Measurements from ENCODE around the gene TRAK2. TPM values are rescaled to one million over a fixed set of nuclear protein-coding genes. Genes with fewer than 3 reads are reported as not detected.
"Not testable (repeated sequence)": the region's sequence is repeated elsewhere in the genome, so short reads cannot be mapped to it uniquely, and the experiment has no call there.

TRAK2 gene
- total RNA-seq, result 10.1 TPM
- 13.8 TPM for polyA plus RNA-seq
- long read RNA-seq, donor 1, result 0 reads
- long read RNA-seq, donor 2, full-length matches to known transcripts, result 5 of 73 reads
- long read RNA-seq, donor 2, partial matches to known transcripts, result 39 of 73 reads
- long read RNA-seq, donor 2, other reads (novel, unspliced or antisense), result 29 of 73 reads
- long read RNA-seq, donor 3, result 0 reads
- long read RNA-seq, donor 4, result 0 reads
- long read RNA-seq, donor 5, partial matches to known transcripts, result 0 of 1 reads
- long read RNA-seq, donor 5, other reads (novel, unspliced or antisense), result 0 of 1 reads
- long read RNA-seq, donor 6, partial matches to known transcripts, result 0 of 1 reads
- long read RNA-seq, donor 6, other reads (novel, unspliced or antisense), result 0 of 1 reads
- long read RNA-seq, donor 7, full-length matches to known transcripts, result 2 of 2 reads
- long read RNA-seq, donor 7, partial matches to known transcripts, result 0 of 2 reads
- long read RNA-seq, donor 7, other reads (novel, unspliced or antisense), result 0 of 2 reads
- long read RNA-seq, donor 8, full-length matches to known transcripts, result 1 of 1 reads
- long read RNA-seq, donor 8, partial matches to known transcripts, result 0 of 1 reads
- long read RNA-seq, donor 8, other reads (novel, unspliced or antisense), result 0 of 1 reads
- long read RNA-seq, donor 9, full-length matches to known transcripts, result 1 of 1 reads
- long read RNA-seq, donor 9, partial matches to known transcripts, result 0 of 1 reads
- long read RNA-seq, donor 9, other reads (novel, unspliced or antisense), result 0 of 1 reads
- long read RNA-seq, donor 10, full-length matches to known transcripts, result 2 of 2 reads
- long read RNA-seq, donor 10, partial matches to known transcripts, result 0 of 2 reads
- long read RNA-seq, donor 10, other reads (novel, unspliced or antisense), result 0 of 2 reads

GRCh38 chr2:201451292-201452057 is at the start of gene TRAK2, which contains the start of gene STRADB:
Gene TRAK2 (minus strand): TSS chr2:201451458. CDS start chr2:201420507, 30,951 bp downstream.
Gene STRADB (plus strand): TSS chr2:201451740. CDS start chr2:201454841, 3,101 bp downstream.
- H3K9me3 ChIP-seq (ENCODE audit: control insufficient read depth in 2 of 2, insufficient read depth in 1 of 2, low read length in 1 of 2), result peaks cover 0 to 1% of the 10 kb centered on the region in 2 donors
- H3K27me3 ChIP-seq (ENCODE audit: control insufficient read depth in 2 of 2, insufficient read depth in 1 of 2, low read length in 1 of 2), result peaks cover 0 to 2% of the 10 kb centered on the region in 2 donors
- WGBS, result under 1% methylated on average over 77 of the region's 78 CpGs
- peak within 1 kb of the TSS; percentile 90 to 95 for H3K4me3 ChIP-seq (ENCODE audit: low read length in 2 of 2)
- peak within 1 kb of the TSS; percentile 90 to 96 for H3K27ac ChIP-seq (ENCODE audit: low read depth in 1 of 2, low read length in 1 of 2)
- peak; percentile 87 to 96 (median 90) for DNase-seq (ENCODE audit: low read depth in 6 of 9, low spot score in 9 of 9)
- no peaks in the 10 kb centered on the region for H3K36me3 ChIP-seq (ENCODE audit: control insufficient read depth in 2 of 2, insufficient read depth in 2 of 2, low read length in 1 of 2)
- H3K4me1 ChIP-seq (ENCODE audit: control insufficient read depth in 2 of 2, insufficient read depth in 2 of 2, low read length in 2 of 2), result peaks cover 14 to 18% of the 10 kb centered on the region in 2 donors

- H3K9me3 ChIP-seq (ENCODE audit: control insufficient read depth in 2 of 2, insufficient read depth in 1 of 2, low read length in 1 of 2), result peaks cover 0 to 7% of the 10 kb centered on the region in 2 donors
Measured at GRCh38 chr2:201500534-201500933, 49.3 kb upstream of the TRAK2 start.

GRCh38 chr2:201496785-201497184 is 45.5 kb upstream of the TRAK2 start:
- no peaks in the 10 kb centered on the region for H3K9me3 ChIP-seq (ENCODE audit: control insufficient read depth in 2 of 2, insufficient read depth in 1 of 2, low read length in 1 of 2)
- no peaks in the 10 kb centered on the region for H3K27me3 ChIP-seq (ENCODE audit: control insufficient read depth in 2 of 2, insufficient read depth in 1 of 2, low read length in 1 of 2)
- 99% methylated on average over 1 of the region's 1 CpG for WGBS
- no peak overlapping the region for H3K4me3 ChIP-seq (ENCODE audit: low read length in 2 of 2)
- no peak for DNase-seq (ENCODE audit: low read depth in 6 of 9, low spot score in 9 of 9)
- no peaks in the 10 kb centered on the region for H3K4me1 ChIP-seq (ENCODE audit: control insufficient read depth in 2 of 2, insufficient read depth in 2 of 2, low read length in 2 of 2)
- H3K27ac ChIP-seq (ENCODE audit: low read depth in 1 of 2, low read length in 1 of 2), result no peak overlapping the region
- H3K36me3 ChIP-seq (ENCODE audit: control insufficient read depth in 2 of 2, insufficient read depth in 2 of 2, low read length in 1 of 2), result no peaks in the 10 kb centered on the region

More at GRCh38 chr2:201500534-201500933, 49.3 kb upstream of the TRAK2 start:
- 92% methylated on average over 3 of the region's 3 CpGs for WGBS
- H3K4me3 ChIP-seq (ENCODE audit: low read length in 2 of 2), result no peak overlapping the region
- no peak for DNase-seq (ENCODE audit: low read depth in 6 of 9, low spot score in 9 of 9)
- no peaks in the 10 kb centered on the region for H3K36me3 ChIP-seq (ENCODE audit: control insufficient read depth in 2 of 2, insufficient read depth in 2 of 2, low read length in 1 of 2)
- H3K4me1 ChIP-seq (ENCODE audit: control insufficient read depth in 2 of 2, insufficient read depth in 2 of 2, low read length in 2 of 2), result no peaks in the 10 kb centered on the region
- H3K27ac ChIP-seq (ENCODE audit: low read depth in 1 of 2, low read length in 1 of 2), result no peak overlapping the region
- H3K27me3 ChIP-seq (ENCODE audit: control insufficient read depth in 2 of 2, insufficient read depth in 1 of 2, low read length in 1 of 2), result no peaks in the 10 kb centered on the region

- H3K4me3 ChIP-seq (ENCODE audit: low read length in 2 of 2), result no peak overlapping the region
- no peaks in the 10 kb centered on the region for H3K9me3 ChIP-seq (ENCODE audit: control insufficient read depth in 2 of 2, insufficient read depth in 1 of 2, low read length in 1 of 2)
- no peaks in the 10 kb centered on the region for H3K4me1 ChIP-seq (ENCODE audit: control insufficient read depth in 2 of 2, insufficient read depth in 2 of 2, low read length in 2 of 2)
- no peaks in the 10 kb centered on the region for H3K36me3 ChIP-seq (ENCODE audit: control insufficient read depth in 2 of 2, insufficient read depth in 2 of 2, low read length in 1 of 2)
- no peaks in the 10 kb centered on the region for H3K27me3 ChIP-seq (ENCODE audit: control insufficient read depth in 2 of 2, insufficient read depth in 1 of 2, low read length in 1 of 2)
- no peak overlapping the region for H3K27ac ChIP-seq (ENCODE audit: low read depth in 1 of 2, low read length in 1 of 2)
- 97% methylated on average over 4 of the region's 4 CpGs for WGBS
- no peak for DNase-seq (ENCODE audit: low read depth in 6 of 9, low spot score in 9 of 9)
Measured at GRCh38 chr2:201490291-201490690, 39.0 kb upstream of the TRAK2 start.

- Histone ChIP-seq H3K9me3 (ENCODE audit: control insufficient read depth in 2 of 2, insufficient read depth in 1 of 2, low read length in 1 of 2) (no peaks in the 10 kb centered on the region), H3K4me3 (ENCODE audit: low read length in 2 of 2) (no peak overlapping the region), H3K4me1 (ENCODE audit: control insufficient read depth in 2 of 2, insufficient read depth in 2 of 2, low read length in 2 of 2) (no peaks in the 10 kb centered on the region), H3K27ac (ENCODE audit: low read depth in 1 of 2, low read length in 1 of 2) (no peak overlapping the region), H3K27me3 (ENCODE audit: control insufficient read depth in 2 of 2, insufficient read depth in 1 of 2, low read length in 1 of 2) (no peaks in the 10 kb centered on the region), H3K36me3 (ENCODE audit: control insufficient read depth in 2 of 2, insufficient read depth in 2 of 2, low read length in 1 of 2) (peaks cover 2% of the 10 kb centered on the region in 2 donors)
- no peak for DNase-seq (ENCODE audit: low read depth in 6 of 9, low spot score in 9 of 9)
- 76% methylated on average over 4 of the region's 4 CpGs for WGBS
Measured at GRCh38 chr2:201484805-201485204, 33.5 kb upstream of the TRAK2 start.

GRCh38 chr2:201483758-201484157 is 32.5 kb upstream of the TRAK2 start:
- not testable (repeated sequence) for H3K27me3 ChIP-seq (ENCODE audit: control insufficient read depth in 2 of 2, insufficient read depth in 1 of 2, low read length in 1 of 2); H3K4me1 ChIP-seq (ENCODE audit: control insufficient read depth in 2 of 2, insufficient read depth in 2 of 2, low read length in 2 of 2); H3K9me3 ChIP-seq (ENCODE audit: control insufficient read depth in 2 of 2, insufficient read depth in 1 of 2, low read length in 1 of 2); DNase-seq (ENCODE audit: low read depth in 6 of 9, low spot score in 9 of 9); H3K4me3 ChIP-seq (ENCODE audit: low read length in 2 of 2); H3K36me3 ChIP-seq (ENCODE audit: control insufficient read depth in 2 of 2, insufficient read depth in 2 of 2, low read length in 1 of 2); H3K27ac ChIP-seq (ENCODE audit: low read depth in 1 of 2, low read length in 1 of 2)
- 94% methylated on average over 4 of the region's 4 CpGs for WGBS

- Histone ChIP-seq H3K9me3 (ENCODE audit: control insufficient read depth in 2 of 2, insufficient read depth in 1 of 2, low read length in 1 of 2) (no peaks in the 10 kb centered on the region), H3K36me3 (ENCODE audit: control insufficient read depth in 2 of 2, insufficient read depth in 2 of 2, low read length in 1 of 2) (peaks cover 2% of the 10 kb centered on the region in 2 donors), H3K4me3 (ENCODE audit: low read length in 2 of 2) (no peak overlapping the region), H3K4me1 (ENCODE audit: control insufficient read depth in 2 of 2, insufficient read depth in 2 of 2, low read length in 2 of 2) (no peaks in the 10 kb centered on the region), H3K27me3 (ENCODE audit: control insufficient read depth in 2 of 2, insufficient read depth in 1 of 2, low read length in 1 of 2) (no peaks in the 10 kb centered on the region), H3K27ac (ENCODE audit: low read depth in 1 of 2, low read length in 1 of 2) (no peak overlapping the region)
- 0% methylated on average over 1 of the region's 1 CpG for WGBS
- DNase-seq (ENCODE audit: low read depth in 6 of 9, low spot score in 9 of 9), result no peak
Measured at GRCh38 chr2:201483342-201483741, 32.1 kb upstream of the TRAK2 start.

- Histone ChIP-seq H3K36me3 (ENCODE audit: control insufficient read depth in 2 of 2, insufficient read depth in 2 of 2, low read length in 1 of 2) (peaks cover 2% of the 10 kb centered on the region in 2 donors), H3K27ac (ENCODE audit: low read depth in 1 of 2, low read length in 1 of 2) (no peak overlapping the region), H3K9me3 (ENCODE audit: control insufficient read depth in 2 of 2, insufficient read depth in 1 of 2, low read length in 1 of 2) (no peaks in the 10 kb centered on the region)
Measured at GRCh38 chr2:201482543-201482942, 31.3 kb upstream of the TRAK2 start.

More at GRCh38 chr2:201482543-201482942, 31.3 kb upstream of the TRAK2 start:
- Histone ChIP-seq H3K27me3 (ENCODE audit: control insufficient read depth in 2 of 2, insufficient read depth in 1 of 2, low read length in 1 of 2) (no peaks in the 10 kb centered on the region), H3K4me1 (ENCODE audit: control insufficient read depth in 2 of 2, insufficient read depth in 2 of 2, low read length in 2 of 2) (no peaks in the 10 kb centered on the region), H3K4me3 (ENCODE audit: low read length in 2 of 2) (no peak overlapping the region)
- DNase-seq (ENCODE audit: low read depth in 6 of 9, low spot score in 9 of 9), result no peak
- WGBS, result 98% methylated on average over 4 of the region's 4 CpGs

All from thymus (tissue), 14 donors.